ENCODE data around the gene DPH1.
"Not testable (repeated sequence)": the region's sequence is repeated elsewhere in the genome, so short reads cannot be mapped to it uniquely, and the experiment has no call there.

The DPH1 gene

DNA sequence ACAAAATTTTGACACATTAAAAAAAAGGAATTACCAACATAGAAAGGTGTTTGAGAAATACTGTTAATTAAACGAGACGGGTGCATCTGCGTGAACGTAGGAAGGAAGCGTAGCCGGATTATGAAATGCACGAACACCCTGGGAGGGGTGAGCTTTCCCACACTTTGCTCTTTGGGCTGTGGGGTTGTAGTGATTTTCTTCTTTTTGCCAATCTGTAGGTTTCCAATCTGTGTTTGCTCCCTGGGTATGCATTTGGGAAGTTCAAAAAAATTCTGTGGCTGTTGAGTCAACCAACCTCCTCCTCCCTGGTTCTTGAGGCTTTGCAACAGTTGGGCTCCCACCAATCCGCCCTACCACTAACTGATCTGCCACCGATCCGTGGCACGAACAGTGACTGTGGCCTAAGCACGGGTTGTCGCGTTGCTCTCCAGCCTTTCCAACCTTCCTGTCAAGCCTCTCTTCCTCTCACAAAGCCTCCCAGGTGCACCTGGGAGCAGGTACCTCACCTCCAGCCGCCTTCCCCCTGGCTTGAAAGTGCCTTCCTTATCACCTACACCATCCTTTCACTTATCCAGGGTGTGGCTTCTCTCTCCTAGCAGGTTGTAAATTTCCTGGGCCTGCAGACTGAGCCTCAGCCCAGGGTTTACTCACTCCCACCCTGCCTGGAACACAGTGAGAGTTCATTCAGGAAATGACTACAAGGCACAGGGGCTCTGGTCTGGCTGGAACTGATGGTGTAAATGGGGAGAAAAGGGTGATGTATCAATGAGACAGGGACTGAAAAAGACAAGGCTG is 21.4 kb upstream of the DPH1 start:
- DNase-seq, result no peak

DNA sequence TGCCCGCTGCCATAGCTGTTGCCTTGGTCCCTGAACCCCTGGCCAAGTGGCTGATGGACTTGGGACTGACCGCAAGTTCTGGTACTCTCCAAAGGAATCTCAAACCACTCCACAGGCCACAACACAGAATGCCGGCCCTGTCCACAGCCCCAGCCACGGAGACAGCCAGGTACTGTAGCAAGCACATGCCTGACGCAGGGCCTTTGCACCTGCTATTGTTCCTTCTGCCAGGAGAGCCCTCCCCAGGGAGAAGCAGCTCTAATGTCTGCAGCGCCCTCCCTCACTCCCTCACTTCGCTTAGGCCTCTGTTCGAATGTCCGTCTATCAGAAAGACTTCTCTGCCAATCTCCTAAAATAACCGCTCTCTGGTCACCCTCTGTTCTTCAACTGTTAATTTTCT is 20.2 kb upstream of the DPH1 start:
- DNase-seq, result no peak

DNA sequence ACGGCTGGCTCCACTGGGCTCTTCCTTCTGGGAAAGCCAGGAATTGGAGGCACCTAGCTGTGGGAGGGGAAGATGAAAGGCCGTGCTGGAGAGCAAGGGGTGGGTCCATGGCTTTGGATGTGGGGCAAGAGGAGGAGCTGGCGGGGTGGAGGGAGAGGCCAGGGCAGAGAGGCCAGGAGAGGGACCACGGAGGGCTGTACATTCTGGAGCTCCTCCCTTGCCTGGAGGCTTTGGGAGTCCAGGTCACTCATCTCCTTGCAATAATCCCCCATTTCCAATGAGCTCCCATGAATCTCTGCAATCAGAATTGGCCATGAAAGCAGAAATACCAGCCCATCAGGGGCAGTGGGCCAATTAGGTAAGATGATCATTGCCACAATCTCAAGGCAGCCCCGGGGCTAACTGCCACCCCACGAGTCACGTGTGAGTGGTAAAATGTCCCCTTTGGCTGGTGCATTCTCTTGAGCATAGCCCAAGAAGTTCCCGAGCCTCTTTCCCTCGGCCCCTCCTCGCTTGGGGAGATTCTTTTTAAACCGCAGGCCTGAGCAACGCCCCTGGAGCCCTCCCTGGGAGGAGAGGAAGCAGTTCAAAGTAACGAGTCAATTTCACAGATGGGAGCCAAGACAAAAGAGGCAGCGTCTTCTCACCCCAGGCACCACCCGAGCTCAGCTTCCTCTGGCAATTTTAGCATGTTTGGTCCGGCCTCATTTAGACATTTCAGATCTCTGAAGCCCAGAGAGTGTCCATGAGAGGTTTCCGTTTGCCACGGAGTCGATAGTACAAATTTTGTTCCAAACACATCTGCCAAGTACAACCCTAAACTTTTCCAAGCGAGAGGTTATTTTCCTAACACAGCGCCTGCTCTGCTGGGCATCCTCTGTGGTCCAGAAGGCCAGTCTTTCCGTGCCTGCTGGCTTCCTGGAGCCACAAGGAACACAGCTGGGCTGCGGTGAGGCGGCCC is 18.3 kb upstream of the DPH1 start:
- no peak for DNase-seq

DNA sequence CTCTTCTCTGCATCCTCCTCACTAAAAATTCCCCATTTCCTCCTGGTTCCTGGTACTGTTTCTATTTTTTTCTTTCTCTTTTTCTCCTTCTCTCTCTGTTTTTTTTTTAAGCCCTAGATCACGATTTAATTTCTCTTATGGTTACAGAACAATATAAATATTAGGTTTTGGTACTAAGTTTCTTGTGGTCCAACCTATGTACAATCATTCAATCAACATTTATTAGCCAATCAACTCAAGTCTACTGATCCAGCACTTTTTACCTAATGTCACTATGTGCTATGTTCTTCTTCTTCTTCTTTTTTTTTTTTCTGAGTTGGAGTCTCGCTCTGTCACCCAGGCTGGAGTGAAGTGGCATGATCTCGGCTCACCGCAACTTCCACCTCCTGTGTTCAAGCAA is 17.5 kb upstream of the DPH1 start:
- DNase-seq, result no peak

DNA sequence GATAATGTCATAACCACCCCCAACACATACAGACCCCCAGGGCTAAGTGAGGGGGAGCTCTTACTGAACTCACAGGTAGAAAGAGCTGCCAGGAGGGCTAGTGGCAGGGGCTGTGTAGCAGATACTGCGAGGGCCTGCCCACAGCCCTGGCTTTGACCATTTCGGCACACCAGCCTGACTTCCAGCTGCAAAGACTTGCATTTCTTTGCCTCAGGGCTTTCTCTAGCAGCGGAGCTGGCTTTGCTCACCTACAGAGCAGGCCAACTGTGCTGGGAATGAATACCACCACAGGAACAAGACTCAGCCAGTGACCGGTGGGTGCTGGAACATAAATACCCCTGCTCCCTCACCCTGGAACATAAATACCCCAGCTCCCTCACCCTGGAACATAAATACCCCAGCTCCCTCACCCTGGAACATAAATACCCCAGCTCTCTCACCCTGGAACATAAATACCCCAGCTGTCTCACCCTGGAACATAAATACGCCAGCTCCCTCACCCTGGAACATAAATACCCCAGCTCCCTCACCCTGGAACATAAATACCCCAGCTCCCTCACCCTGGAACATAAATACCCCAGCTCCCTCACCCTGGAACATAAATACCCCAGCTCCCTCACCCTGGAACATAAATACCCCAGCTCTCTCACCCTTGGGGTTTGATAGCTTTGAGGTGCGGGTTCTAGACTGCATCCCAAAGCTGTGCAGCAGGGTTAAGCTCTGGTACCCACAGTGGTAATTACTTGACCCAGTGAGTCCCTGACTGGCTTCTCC is 16.5 kb upstream of the DPH1 start:
- DNase-seq, result not testable (repeated sequence)

DNA sequence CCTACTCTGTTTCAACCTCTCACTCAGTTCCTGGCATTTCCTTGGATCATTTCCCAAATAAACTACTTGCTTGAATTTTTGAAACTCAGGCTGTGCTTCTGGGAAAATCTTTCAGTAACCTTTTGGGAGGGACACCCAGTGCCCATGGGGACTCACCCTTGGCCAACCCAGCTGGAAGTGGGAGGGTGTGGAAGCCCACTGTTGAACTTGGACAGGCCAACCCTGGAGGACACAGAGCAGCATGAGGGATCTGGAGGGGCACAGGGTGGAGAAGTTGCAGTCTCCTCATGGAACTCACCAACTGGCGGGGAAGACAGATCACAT is 16.0 kb upstream of the DPH1 start:
- DNase-seq, result no peak

DNA sequence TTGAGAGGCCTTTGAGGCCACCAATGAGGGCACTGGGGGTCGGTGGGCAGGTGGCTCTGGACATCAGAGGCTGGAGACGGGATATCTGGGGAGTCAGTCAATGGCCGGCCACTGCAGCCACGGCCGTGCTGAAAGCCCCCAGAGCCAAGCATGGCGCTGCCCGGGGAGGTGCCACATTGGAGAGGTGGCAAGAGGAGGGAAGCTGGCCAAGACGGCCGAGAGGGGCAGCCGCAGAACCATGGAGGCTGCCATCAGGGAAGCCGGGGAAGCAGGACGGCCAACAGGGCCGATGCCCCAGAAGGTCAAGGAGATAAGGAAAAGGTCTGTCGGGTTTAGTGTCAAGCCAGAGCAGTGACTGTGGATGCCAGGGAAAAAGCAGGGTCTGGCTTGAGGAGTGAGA is 14.6 kb upstream of the DPH1 start:
- no peak for DNase-seq

DNA sequence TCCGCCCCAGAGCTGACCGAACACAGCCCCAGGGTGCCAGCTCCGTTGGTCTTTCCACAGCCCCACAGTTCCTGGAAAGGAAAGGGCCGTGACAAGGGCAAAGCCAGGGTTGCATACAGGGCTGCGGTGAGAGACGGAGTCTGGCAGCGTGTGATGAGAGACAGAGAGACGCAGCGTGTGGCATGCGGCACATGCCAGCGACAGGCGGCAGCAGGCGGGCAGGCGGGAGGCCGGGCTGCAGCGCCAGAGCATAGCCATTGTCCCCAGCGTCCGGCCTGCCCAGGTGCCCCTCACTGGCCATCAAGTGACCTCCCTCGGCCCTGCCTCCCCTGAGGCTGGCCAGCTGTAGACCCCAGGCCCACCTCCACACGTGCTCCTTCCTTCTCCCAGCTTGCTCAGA is 13.5 kb upstream of the DPH1 start:
- no peak for DNase-seq

DNA sequence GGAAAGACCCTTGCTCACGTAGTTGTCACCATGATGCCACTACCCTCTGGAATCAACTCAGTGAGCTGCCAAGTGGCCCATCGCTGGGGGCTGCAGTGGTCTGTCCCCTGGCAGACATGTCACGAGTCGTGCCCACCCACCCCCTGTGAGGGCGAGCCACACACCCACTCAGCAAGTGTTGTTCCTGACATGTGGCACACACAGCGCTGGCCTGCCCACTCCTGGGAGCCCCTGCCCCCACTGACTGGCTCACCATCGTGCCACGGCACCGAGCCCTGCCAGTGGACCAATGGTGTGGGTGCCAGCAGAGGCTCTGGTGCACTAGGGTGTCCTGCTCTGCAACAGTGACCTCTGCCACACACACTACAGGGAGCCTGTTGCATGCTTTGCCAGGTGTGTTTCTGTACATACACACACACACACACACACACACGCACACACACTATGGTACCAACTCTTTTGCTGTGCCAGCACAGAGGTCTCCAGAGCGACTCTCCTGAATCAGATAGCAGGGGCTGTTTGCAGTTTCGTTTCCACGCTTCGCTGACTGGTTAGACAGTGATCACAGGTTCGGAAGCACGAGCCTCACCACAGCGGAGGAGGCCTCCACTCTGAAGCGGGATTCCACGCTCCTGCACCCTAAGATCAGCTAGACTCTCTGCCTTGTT is 12.5 kb upstream of the DPH1 start:
- no peak for DNase-seq

DNA sequence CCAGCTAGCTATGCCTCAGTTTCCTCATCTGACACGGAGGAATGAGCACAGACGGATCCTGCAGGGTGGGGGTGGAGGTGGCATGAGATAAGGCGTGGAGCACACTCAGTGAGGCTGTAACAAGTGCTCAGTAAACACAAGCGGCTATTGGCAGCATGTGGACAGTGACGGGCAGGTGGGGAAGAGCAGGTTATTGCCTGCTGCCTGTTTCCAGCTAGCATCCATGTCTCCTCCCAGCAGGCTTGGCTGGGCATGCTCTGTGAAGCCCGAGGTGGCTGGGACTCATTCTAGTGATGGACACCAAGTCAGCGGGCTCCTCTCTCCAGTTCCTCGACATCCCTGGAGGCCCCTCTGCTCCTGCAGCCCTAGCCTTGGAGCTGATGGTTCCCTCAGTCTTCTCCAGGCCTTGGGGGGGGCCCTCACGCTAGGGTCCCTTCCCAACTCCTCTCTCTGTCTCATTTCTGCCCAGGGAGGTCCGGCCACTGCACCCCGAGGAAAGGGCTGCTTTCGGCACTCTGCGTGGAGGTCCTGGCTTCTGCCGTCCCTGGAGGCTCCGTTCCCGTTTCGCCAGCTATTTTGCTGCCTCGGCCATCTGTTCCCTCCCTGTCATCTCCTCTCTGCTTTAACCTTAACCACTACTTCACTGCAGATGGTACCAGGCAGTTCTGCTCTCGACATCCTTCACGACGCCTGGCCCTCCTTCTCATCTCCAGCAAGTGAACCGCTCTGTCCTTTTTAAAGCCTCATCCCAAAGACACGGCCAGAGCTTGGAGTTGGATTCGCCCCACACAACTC is 11.0 kb upstream of the DPH1 start:
- no peak for DNase-seq

DNA sequence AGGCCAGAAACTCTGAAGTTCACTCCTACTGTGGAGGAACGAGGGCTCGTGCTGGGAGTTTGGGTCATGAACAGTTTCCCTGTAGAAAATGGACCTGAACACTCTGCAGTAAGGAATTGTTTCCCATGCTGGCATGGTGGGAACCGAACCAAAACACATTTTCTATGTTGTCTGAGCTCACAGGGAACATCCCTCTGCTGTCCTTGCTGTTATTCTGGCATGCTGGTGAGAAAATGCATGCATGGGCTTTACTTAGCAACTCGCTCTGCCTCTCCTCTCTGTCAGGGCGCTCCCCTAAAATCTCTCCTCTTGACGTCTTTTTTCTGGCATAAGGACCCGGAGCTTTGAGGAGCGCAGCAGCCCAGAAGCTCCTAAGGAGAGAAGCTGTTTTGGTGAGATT is 10.2 kb upstream of the DPH1 start:
- DNase-seq, result no peak

DNA sequence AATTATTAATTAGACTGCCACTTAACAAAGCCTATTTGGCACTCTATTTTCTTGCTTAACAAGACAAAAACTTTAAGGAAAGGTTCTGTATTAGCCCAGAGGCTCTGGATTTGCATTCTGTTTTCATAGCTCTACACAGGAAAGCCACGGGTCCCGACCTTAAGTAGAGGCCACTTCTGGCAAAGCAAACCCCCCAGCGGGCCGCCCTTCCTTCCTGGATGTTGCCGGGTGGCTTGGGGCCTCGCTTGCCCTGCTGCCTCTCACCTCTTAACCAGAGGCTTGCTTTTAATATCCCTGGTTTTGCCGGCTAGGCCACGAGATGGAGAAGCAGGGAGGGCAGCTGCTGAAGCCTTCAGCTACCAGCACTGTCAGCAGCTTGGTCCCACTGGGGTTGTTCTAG is 9.2 kb upstream of the DPH1 start:
- DNase-seq, result no peak

DNA sequence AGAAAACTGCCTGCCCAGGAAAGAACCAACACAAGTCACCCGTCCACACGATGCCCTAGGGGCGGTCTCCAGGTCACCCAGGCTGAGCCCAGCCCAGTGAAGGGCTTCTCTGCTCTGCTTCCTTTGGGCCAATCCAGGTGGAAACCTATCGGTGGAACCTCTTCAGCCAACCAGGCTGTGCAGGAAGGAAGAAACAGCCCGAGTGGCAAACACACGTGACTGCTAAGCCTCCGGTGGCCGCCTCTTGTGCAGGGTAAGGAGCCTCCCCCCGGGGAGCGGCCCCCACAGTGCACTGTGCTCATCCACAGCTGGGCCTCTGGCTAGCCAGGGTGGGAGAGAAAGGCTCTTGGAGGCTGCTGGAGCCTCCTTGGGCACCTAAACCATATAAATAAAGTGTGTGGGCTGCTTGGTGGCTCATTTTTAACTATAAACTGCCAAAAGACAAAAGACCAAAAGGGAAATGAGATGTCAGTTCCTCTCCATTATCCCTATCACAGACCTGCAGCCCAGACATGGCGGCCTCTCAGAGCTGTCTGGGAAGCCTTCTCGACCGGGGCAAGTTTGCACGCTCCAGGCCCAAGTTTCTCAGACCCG is 7.2 kb upstream of the DPH1 start:
- no peak for DNase-seq

DNA sequence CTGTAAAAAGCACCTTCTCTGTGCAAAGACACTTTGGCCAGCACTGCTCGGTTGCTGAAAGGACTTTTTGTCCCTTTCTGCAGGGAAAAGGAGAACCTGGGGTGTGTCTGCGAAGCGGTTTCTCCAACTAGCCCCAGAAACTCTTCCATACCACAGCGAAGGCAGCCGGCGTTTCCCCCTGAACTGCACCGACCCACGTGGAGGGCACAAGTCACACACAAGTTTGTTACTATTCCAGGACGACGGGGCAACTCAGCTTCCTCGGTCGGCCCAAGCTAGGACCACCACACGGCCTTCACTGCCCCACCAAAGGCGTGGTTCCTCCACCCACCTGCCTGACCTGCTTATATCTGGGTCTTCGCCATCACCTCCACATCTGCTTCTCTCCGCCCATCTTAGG is 6.7 kb upstream of the DPH1 start:
- DNase-seq, result no peak

DNA sequence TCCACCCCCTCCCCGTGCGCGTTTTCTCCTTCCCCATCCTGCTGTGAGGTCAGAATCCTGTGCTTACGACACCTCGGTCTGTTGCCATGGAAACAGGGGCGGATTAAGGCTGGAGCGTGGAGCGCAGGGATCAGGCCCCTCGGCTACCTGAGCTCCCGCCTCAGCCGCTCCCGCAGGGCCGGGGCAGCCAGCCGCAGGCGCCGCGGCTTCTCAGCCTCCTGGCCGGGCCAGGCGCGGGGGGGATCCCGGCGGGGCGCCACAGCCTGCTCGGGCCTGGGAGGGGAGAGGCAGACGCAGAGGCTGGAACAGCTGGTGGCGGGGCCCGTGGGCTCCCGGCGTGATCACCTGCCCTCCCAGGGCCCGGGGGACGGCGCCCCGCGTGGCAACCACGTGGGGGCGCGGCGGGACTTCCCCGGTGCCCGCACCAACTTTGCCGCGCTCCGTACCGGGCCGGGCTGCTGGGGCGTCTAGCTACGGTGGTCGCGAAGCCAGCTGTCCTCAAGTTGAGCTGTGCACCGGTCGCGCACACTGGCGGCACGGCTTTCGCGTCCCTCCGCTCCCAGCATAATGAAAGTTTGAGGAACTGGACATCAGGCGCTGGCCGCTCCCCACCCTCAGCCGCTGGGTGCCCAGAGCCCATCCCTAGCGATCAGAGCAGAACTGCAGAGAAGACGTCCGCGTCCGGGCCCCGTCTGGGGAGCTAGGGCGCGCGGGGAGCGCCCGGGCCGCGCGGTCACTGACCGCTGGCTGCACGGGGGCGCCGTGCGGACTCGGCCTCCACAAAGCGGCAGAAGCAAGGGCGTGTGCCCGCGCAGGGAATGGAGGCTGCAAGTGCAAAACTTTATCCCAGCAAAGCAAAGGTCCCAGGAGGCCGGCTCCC is 6.0 kb upstream of the DPH1 start:
- DNase-seq, result peak; percentile 67

DNA sequence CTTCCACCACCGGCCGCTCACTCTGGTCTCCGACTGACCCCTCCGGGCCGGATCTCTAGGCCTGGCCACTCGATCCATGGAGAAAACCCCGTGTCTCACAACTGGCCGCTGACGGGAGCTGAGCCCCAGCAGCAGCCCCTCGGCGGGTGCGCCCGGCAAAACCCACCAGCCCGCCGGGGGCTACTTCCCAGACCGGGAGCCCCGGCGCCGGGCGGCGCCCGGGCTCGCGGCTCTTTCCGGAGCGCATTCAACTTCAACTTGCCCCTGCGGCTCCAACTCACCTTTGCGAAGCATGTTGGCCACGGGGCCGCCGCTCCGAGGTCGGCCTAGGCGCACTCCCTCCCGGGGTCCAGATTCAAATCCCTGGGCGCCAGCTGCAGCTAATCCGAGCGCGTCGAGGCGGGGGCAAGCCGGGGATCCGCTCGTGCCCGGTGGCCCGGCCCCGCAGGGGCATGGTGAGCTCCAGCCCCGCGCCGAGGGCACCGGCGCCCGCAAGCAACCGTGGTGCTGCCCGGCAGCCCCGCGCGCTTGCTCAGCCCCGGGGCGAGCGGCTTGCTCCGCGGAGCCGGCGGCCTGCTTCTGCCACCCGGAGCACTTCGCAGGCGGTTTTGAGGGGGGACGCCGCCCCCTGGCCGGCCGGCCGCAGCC is 5.3 kb upstream of the DPH1 start:
- DNase-seq, result no peak

DNA sequence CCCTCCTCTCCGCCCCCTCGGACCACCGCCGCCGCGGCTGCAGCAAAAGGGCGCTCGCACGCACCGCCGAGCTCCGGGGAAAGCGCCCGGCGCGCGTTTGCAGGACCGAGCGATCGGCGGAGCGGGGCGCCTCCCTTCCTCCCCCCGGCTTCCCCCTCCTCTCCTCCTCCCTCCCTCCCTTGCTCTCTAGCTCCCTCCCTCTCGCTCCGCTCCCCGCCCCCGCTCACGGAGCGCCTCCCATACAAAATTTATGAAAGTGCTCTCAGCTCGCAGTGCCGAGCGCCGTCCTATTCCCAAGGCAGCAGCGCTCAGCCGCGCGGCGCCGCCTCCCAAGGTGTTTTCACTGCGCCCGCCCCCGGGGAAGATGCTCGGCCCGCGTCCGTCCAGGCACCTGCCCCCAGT is 4.7 kb upstream of the DPH1 start, which contains the start of gene RTN4RL1:
Gene RTN4RL1, minus strand, starts transcription at position 115 of the 402 bp plus-strand sequence. CDS start 469 bp downstream, outside the sequence.
- DNase-seq, result peak; percentile 84

DNA sequence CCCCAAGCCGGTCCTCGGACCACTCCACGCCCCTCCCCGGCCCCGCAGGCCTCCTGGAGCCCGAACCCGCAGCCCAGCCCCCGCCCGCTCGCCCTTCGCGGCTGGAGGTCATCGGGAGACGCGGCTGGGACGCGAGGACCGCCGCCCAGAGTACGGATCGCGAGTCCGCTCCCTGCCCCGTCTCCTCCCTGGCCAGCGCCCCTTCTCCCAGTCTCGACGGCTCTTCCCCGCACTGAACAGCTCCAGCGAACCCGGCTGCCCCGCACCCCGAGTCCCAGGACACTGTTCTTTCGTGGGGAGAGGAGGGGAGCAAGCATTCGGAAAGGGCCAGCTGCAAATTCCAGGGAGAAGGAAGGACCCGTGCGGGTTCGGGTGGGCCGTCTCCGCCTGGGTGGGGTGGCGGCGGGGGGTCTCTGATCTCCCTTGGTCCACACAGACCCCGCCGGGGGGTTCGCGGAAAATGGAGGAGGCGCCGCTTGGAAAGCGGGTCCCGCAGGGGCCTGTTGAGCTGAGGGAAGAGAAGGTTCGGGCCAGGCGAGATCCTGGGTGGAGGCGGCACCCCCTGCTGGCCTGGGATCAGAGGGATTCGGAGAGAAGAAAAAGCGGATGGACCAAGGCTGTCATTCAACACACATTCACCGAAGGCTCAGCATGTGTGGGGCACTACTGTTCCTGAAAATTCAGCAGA is 4.2 kb upstream of the DPH1 start:
- peak; percentile 21 for DNase-seq

DNA sequence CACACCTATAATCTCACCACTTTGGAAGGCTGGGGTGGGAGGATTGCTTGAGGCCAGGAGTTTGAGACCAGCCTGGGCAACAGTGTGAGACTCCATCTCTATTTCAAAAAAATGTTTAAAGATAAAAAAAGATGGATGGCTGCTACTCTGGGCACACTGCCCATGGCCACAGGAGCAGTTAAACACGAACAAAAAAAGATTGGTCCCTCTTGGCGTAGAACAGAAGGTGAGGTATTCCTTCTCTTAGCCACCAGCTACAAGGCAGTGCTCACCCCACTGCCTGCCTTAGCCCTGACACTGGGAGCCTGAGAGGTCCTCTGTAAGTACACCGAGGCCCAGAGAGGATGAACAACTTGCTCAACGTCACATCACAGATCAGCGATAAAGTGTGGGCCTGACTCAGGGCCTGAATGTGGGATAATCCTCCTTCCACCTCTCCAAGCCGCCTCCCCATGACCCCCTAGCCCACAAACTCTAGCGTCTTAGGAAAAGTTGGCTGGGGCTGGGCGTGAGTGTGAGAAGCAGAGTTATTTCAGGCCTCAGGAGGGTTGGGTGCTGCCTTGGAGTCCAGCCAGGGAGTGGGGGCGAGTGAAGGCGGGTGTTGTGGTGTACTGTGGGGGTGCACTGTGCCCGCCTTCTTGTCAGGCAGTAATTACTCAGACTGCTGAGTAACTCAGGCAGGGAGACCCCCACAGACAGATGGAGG is 2.3 kb upstream of the DPH1 start:
- DNase-seq, result no peak
